Activated naive CD8-positive, alpha-beta T cell treated with anti-CD3 and anti-CD28 coated beads, Interleukin-2, amount 10 ng/mL, durations not matched to agents 7 days and 5 days (primary cell): ENCODE measurements around the gene TRRAP. TPM values are rescaled to one million over a fixed set of nuclear protein-coding genes. Genes with fewer than 3 reads are reported as not detected.

Experiments used
- ATAC-seq: fragments of 150-1000 bp; cut with Tn5 transposase; one replicate; pipeline ENCODE4 v1.10.0; 2021; ENCODE audit warnings: low read depth, moderate library complexity
- POLR2A ChIA-PET: fragments of 350-600 bp; sonication (Branson Sonifier 250); formaldehyde crosslinking; loops from one replicate; lab custom pipeline; 2021; ENCODE audit warnings: antibody characterized with exemption; lab: Charles Lee
- DNase-seq: peaks from one replicate; pipeline ENCODE4 v3.0.0; 2021
- H3K27ac Mint-ChIP-seq: one replicate; pipeline ENCODE4 v1.8.0; 2022; ENCODE audit warnings: mild to moderate bottlenecking, mixed read lengths
- H3K27me3 Mint-ChIP-seq: one replicate; pipeline ENCODE4 v1.8.0; 2022; ENCODE audit warnings: mild to moderate bottlenecking, moderate library complexity, mixed read lengths
- H3K36me3 Mint-ChIP-seq: one replicate; pipeline ENCODE4 v1.8.0; 2021; ENCODE audit warnings: mild to moderate bottlenecking, mixed read lengths
- H3K4me1 Mint-ChIP-seq: one replicate; pipeline ENCODE4 v1.8.0; 2021; ENCODE audit warnings: mixed read lengths
- H3K4me3 Mint-ChIP-seq: one replicate; pipeline ENCODE4 v1.8.0; 2022; ENCODE audit warnings: mild to moderate bottlenecking, moderate library complexity, mixed read lengths
- H3K9me3 Mint-ChIP-seq: one replicate; pipeline ENCODE4 v1.8.0; 2021; ENCODE audit warnings: mixed read lengths
- total RNA-seq, 2 experiments: library from RNA; stranded (reverse); gene quantifications; one replicate each; pipeline ENCODE4 v1.2.3, GENCODE V29; 2021

Gene TRRAP
- total RNA-seq, 2 experiments from 2014 or later = 57.4 to 60.0 TPM

- POLR2A ChIA-PET = interaction anchor here (1.0 kb wide), 1 partner anchor 41 kb away, joined by 3 read pairs; no protein-coding TSS in a partner anchor
- Mint-ChIP-seq H3K27ac (no peak overlapping the region), H3K9me3 (no peaks in the 10 kb centered on the region), H3K4me1 (no peaks in the 10 kb centered on the region), H3K4me3 (no peak overlapping the region), H3K27me3 (no peaks in the 10 kb centered on the region), H3K36me3 (peaks cover 31% of the 10 kb centered on the region)
- no peak for DNase-seq
- ATAC-seq = no peak
Observed at GRCh38 chr7:98921608-98922372, 43.5 kb downstream of the TRRAP start.

GRCh38 chr7:98922392-98923187 is 44.3 kb downstream of the TRRAP start:
- ATAC-seq (no peak), DNase-seq (no peak)
- POLR2A ChIA-PET = interaction anchor here (1.0 kb wide), 1 partner anchor 40 kb away, joined by 3 read pairs; no protein-coding TSS in a partner anchor
- H3K9me3 Mint-ChIP-seq = no peaks in the 10 kb centered on the region
- H3K4me3 Mint-ChIP-seq = no peak overlapping the region
- H3K27ac Mint-ChIP-seq = no peak overlapping the region
- peaks cover 34% of the 10 kb centered on the region for H3K36me3 Mint-ChIP-seq
- no peaks in the 10 kb centered on the region for H3K4me1 Mint-ChIP-seq
- no peaks in the 10 kb centered on the region for H3K27me3 Mint-ChIP-seq

- no peaks in the 10 kb centered on the region for H3K27me3 Mint-ChIP-seq
- ATAC-seq = no peak
- DNase-seq = no peak
- no peak overlapping the region for H3K27ac Mint-ChIP-seq
- POLR2A ChIA-PET = no interaction called here
- no peaks in the 10 kb centered on the region for H3K9me3 Mint-ChIP-seq
- H3K4me3 Mint-ChIP-seq = no peak overlapping the region
- peaks cover 38% of the 10 kb centered on the region for H3K36me3 Mint-ChIP-seq
- H3K4me1 Mint-ChIP-seq = no peaks in the 10 kb centered on the region
Observed at GRCh38 chr7:98923512-98923911, 45.2 kb downstream of the TRRAP start.

- ATAC-seq (no peak), DNase-seq (no peak)
- no peak overlapping the region for H3K4me3 Mint-ChIP-seq
- no peaks in the 10 kb centered on the region for H3K9me3 Mint-ChIP-seq
- POLR2A ChIA-PET = no interaction called here
- no peaks in the 10 kb centered on the region for H3K4me1 Mint-ChIP-seq
- H3K27me3 Mint-ChIP-seq = no peaks in the 10 kb centered on the region
- H3K27ac Mint-ChIP-seq = no peak overlapping the region
- peaks cover 43% of the 10 kb centered on the region for H3K36me3 Mint-ChIP-seq
Observed at GRCh38 chr7:98927125-98927524, 48.8 kb downstream of the TRRAP start.

- DNase-seq (no peak), ATAC-seq (no peak)
- POLR2A ChIA-PET = no interaction called here
- Mint-ChIP-seq H3K4me3 (no peak overlapping the region), H3K27ac (no peak overlapping the region), H3K4me1 (no peaks in the 10 kb centered on the region), H3K27me3 (no peaks in the 10 kb centered on the region), H3K36me3 (peaks cover 45% of the 10 kb centered on the region), H3K9me3 (no peaks in the 10 kb centered on the region)
Observed at GRCh38 chr7:98930464-98930863, 52.1 kb downstream of the TRRAP start.

- Mint-ChIP-seq H3K9me3 (no peaks in the 10 kb centered on the region), H3K36me3 (peaks cover 42% of the 10 kb centered on the region), H3K4me3 (no peak overlapping the region), H3K27me3 (no peaks in the 10 kb centered on the region), H3K27ac (no peak overlapping the region), H3K4me1 (no peaks in the 10 kb centered on the region)
- POLR2A ChIA-PET = no interaction called here
- no peak for DNase-seq
- ATAC-seq = peak; percentile 33
Observed at GRCh38 chr7:98930921-98931320, 52.6 kb downstream of the TRRAP start.

- Mint-ChIP-seq H3K36me3 (peaks cover 30% of the 10 kb centered on the region), H3K4me1 (no peaks in the 10 kb centered on the region), H3K4me3 (no peak overlapping the region), H3K27ac (no peak overlapping the region), H3K27me3 (no peaks in the 10 kb centered on the region), H3K9me3 (no peaks in the 10 kb centered on the region)
- DNase-seq (no peak), ATAC-seq (no peak)
- POLR2A ChIA-PET = no interaction called here
Observed at GRCh38 chr7:98933321-98933720, 55.0 kb downstream of the TRRAP start.

GRCh38 chr7:98934267-98934666 is 55.9 kb downstream of the TRRAP start:
- DNase-seq (no peak), ATAC-seq (no peak)
- Mint-ChIP-seq H3K36me3 (peaks cover 33% of the 10 kb centered on the region), H3K4me3 (no peak overlapping the region), H3K9me3 (no peaks in the 10 kb centered on the region), H3K4me1 (no peaks in the 10 kb centered on the region), H3K27ac (no peak overlapping the region), H3K27me3 (no peaks in the 10 kb centered on the region)
- POLR2A ChIA-PET = no interaction called here

GRCh38 chr7:98935811-98936210 is 57.5 kb downstream of the TRRAP start:
- H3K36me3 Mint-ChIP-seq = peaks cover 34% of the 10 kb centered on the region
- H3K27ac Mint-ChIP-seq = no peak overlapping the region
- no peak for ATAC-seq

GRCh38 chr7:98943336-98943735 is 65.0 kb downstream of the TRRAP start:
- no peak for DNase-seq
- Mint-ChIP-seq H3K9me3 (no peaks in the 10 kb centered on the region), H3K36me3 (peaks cover 23% of the 10 kb centered on the region), H3K27me3 (no peaks in the 10 kb centered on the region), H3K4me3 (no peak overlapping the region), H3K4me1 (peaks cover 2% of the 10 kb centered on the region), H3K27ac (no peak overlapping the region)
- ATAC-seq = no peak
- POLR2A ChIA-PET = no interaction called here

More at GRCh38 chr7:98935811-98936210, 57.5 kb downstream of the TRRAP start:
- Mint-ChIP-seq H3K9me3 (no peaks in the 10 kb centered on the region), H3K4me3 (no peak overlapping the region), H3K4me1 (no peaks in the 10 kb centered on the region), H3K27me3 (no peaks in the 10 kb centered on the region)
- DNase-seq = no peak
- POLR2A ChIA-PET = no interaction called here

GRCh38 chr7:98944386-98944785 is 66.1 kb downstream of the TRRAP start:
- ATAC-seq (no peak), DNase-seq (no peak)
- Mint-ChIP-seq H3K27me3 (no peaks in the 10 kb centered on the region), H3K4me1 (peaks cover 2% of the 10 kb centered on the region), H3K4me3 (no peak overlapping the region), H3K27ac (no peak overlapping the region), H3K36me3 (peaks cover 22% of the 10 kb centered on the region), H3K9me3 (no peaks in the 10 kb centered on the region)
- POLR2A ChIA-PET = no interaction called here

- Mint-ChIP-seq H3K36me3 (peaks cover 19% of the 10 kb centered on the region), H3K27ac (no peak overlapping the region), H3K4me3 (no peak overlapping the region), H3K9me3 (no peaks in the 10 kb centered on the region), H3K4me1 (peaks cover 2% of the 10 kb centered on the region), H3K27me3 (no peaks in the 10 kb centered on the region)
- POLR2A ChIA-PET = no interaction called here
- ATAC-seq (no peak), DNase-seq (no peak)
Observed at GRCh38 chr7:98945852-98946251, 67.5 kb downstream of the TRRAP start.

- H3K9me3 Mint-ChIP-seq = no peaks in the 10 kb centered on the region
- H3K36me3 Mint-ChIP-seq = peaks cover 19% of the 10 kb centered on the region
- peaks cover 2% of the 10 kb centered on the region for H3K4me1 Mint-ChIP-seq
- H3K27me3 Mint-ChIP-seq = no peaks in the 10 kb centered on the region
- no peak overlapping the region for H3K27ac Mint-ChIP-seq
- POLR2A ChIA-PET = no interaction called here
- ATAC-seq = no peak
- no peak overlapping the region for H3K4me3 Mint-ChIP-seq
- no peak for DNase-seq
Observed at GRCh38 chr7:98946389-98946788, 68.1 kb downstream of the TRRAP start.
